Endothelial cell of umbilical vein (primary cell): ENCODE data around the gene MACROD2. TPM values are rescaled to one million over a fixed set of nuclear protein-coding genes. Genes with fewer than 3 reads are reported as not detected.

Experiments used
- BruUV-seq: library from RNA; stranded (reverse); fragments of 400-500 nt; replicated peaks from 2 replicates; lab custom pipeline; 2021; lab: Mats Ljungman, UMichigan
- CTCF ChIA-PET: fragments of 300-600, 350-600 bp; sonication (Branson Sonifier 250); formaldehyde crosslinking; loops from one replicate; lab custom pipeline; 2021; ENCODE audit warnings: antibody characterized with exemption, inconsistent platforms; lab: Charles Lee
- POLR2A ChIA-PET: fragments of 300-600, 350-600 bp; sonication (Branson Sonifier 250); formaldehyde crosslinking; loops from one replicate; lab custom pipeline; 2021; ENCODE audit warnings: antibody characterized with exemption, inconsistent platforms; lab: Charles Lee
- DNase-seq: peaks from one replicate; pipeline ENCODE4 v3.0.0-alpha.2; 2011; ENCODE audit warnings: low read depth, low spot score
- FAIRE-seq: peaks from 2 replicates; lab custom pipeline; 2011; peaks lifted over from hg19 to GRCh38; lab: Jason Lieb, UNC
- H2AFZ ChIP-seq: 2 replicates; pipeline ENCODE4 v1.6.0; 2012; ENCODE audit warnings: low read depth, low read length, control low read depth, inconsistent platforms
- H3K27ac ChIP-seq: 2 replicates; pipeline ENCODE4 v1.5.1; 2011; ENCODE audit warnings: low read depth, mild to moderate bottlenecking, control low read depth, low read length, moderate library complexity; ENCODE audit not compliant: insufficient read depth
- H3K27me3 ChIP-seq, 2 experiments: 2 replicates each; pipeline versions ENCODE4 v1.6.0 to v1.6.1; 2011; ENCODE audit warnings: low read length in 2 of 2, mixed read lengths in 1 of 2; ENCODE audit not compliant: control insufficient read depth in 2 of 2, insufficient read depth in 2 of 2
- H3K36me3 ChIP-seq, 2 experiments: 2 replicates in 1 of 2; 3 replicates in 1 of 2; pipeline ENCODE4 v1.5.1; 2011; ENCODE audit warnings: low read length in 2 of 2, mild to moderate bottlenecking in 1 of 2, moderate library complexity in 1 of 2; ENCODE audit not compliant: control insufficient read depth in 2 of 2, insufficient read depth in 2 of 2; ENCODE audit errors: extremely low read depth in 1 of 2
- H3K4me1 ChIP-seq: 3 replicates; pipeline ENCODE4 v1.5.1; 2011; ENCODE audit warnings: mild to moderate bottlenecking, low read length; ENCODE audit not compliant: control insufficient read depth, insufficient read depth; ENCODE audit errors: extremely low read depth
- H3K4me2 ChIP-seq: 2 replicates; pipeline ENCODE4 v1.6.1; 2011; ENCODE audit warnings: low read length, control low read depth, mixed read lengths; ENCODE audit not compliant: insufficient read depth
- H3K4me3 ChIP-seq, 3 experiments: fragments of 200-600 bp in 1 of 3; sonication (generic), shearing (Covaris generic) in 1 of 3; replicated peaks in 1 of 3; 2 replicates each; pipeline ENCODE4 v1.5.1; 2011 to 2016; ENCODE audit warnings: control low read depth in 3 of 3, low read length in 3 of 3, mild to moderate bottlenecking in 2 of 3, inconsistent platforms in 1 of 3, low read depth in 1 of 3, moderate library complexity in 1 of 3; ENCODE audit not compliant: insufficient read depth in 1 of 3
- H3K79me2 ChIP-seq: 2 replicates; pipeline ENCODE4 v1.6.0; 2012; ENCODE audit warnings: low read length, inconsistent platforms; ENCODE audit not compliant: control insufficient read depth, insufficient read depth
- H3K9ac ChIP-seq: replicated peaks from 2 replicates; pipeline ENCODE3; 2011; ENCODE audit warnings: low read length, control low read depth; ENCODE audit not compliant: insufficient read depth; ENCODE audit errors: extremely low read depth
- H3K9me1 ChIP-seq: replicated peaks from 3 replicates; pipeline ENCODE4 v1.6.0; 2011; ENCODE audit warnings: mild to moderate bottlenecking, low read length; ENCODE audit not compliant: control insufficient read depth, insufficient read depth; ENCODE audit errors: extremely low read depth
- H3K9me3 ChIP-seq: replicated peaks from 2 replicates; pipeline ENCODE4 v1.5.1; 2012; ENCODE audit warnings: low read length, inconsistent platforms; ENCODE audit not compliant: control insufficient read depth, insufficient read depth
- H4K20me1 ChIP-seq: replicated peaks from 2 replicates; pipeline ENCODE3; 2011; ENCODE audit warnings: mild to moderate bottlenecking, low read length; ENCODE audit not compliant: control insufficient read depth, insufficient read depth; ENCODE audit errors: extremely low read depth
- CTCF ChIP-seq, 2 donors: IDR thresholded peaks; 1 replicate in 1 of 2; 2 replicates in 1 of 2; pipeline ENCODE4 v1.5.1; 2011; ENCODE audit warnings: low read length in 2 of 2, mild to moderate bottlenecking in 2 of 2, moderate library complexity in 2 of 2, control low read depth in 1 of 2, inconsistent platforms in 1 of 2, low read depth in 1 of 2; ENCODE audit not compliant: insufficient read depth in 1 of 2; ENCODE audit errors: extremely low read depth in 1 of 2
- EZH2 ChIP-seq: IDR thresholded peaks from 2 replicates; pipeline ENCODE4 v1.6.1; 2012; ENCODE audit warnings: borderline replicate concordance, low read depth, mild to moderate bottlenecking, moderate library complexity, low read length, inconsistent platforms; ENCODE audit not compliant: severe bottlenecking
- FOS ChIP-seq: IDR thresholded peaks from 2 replicates; pipeline ENCODE4 v1.6.1; 2011; ENCODE audit warnings: mild to moderate bottlenecking, low read length, moderate library complexity, borderline replicate concordance; ENCODE audit not compliant: insufficient read depth
- GATA2 ChIP-seq: IDR thresholded peaks from 2 replicates; pipeline ENCODE4 v1.7.0; 2011; ENCODE audit warnings: low read depth, mild to moderate bottlenecking, moderate library complexity, mixed read lengths, low read length; ENCODE audit not compliant: insufficient read length, insufficient read depth
- JUN ChIP-seq: IDR thresholded peaks from 2 replicates; pipeline ENCODE4 v1.6.1; 2011; ENCODE audit warnings: borderline replicate concordance, low read depth; ENCODE audit not compliant: insufficient read length, insufficient read depth
- MAX ChIP-seq: IDR thresholded peaks from 2 replicates; pipeline ENCODE4 v1.6.1; 2011; ENCODE audit not compliant: insufficient read depth, insufficient read length
- MYC ChIP-seq: IDR thresholded peaks from one replicate; pipeline ENCODE4 v1.6.1; 2011; ENCODE audit warnings: mild to moderate bottlenecking, low read depth, low read length
- POLR2A ChIP-seq: IDR thresholded peaks from 2 replicates; pipeline ENCODE4 v1.6.1; 2012; ENCODE audit warnings: low read depth, mild to moderate bottlenecking, control low read depth, low read length
- POLR2AphosphoS5 ChIP-seq: IDR thresholded peaks from 2 replicates; pipeline ENCODE4 v1.6.1; 2012; ENCODE audit warnings: low read depth, mild to moderate bottlenecking, control low read depth, low read length, moderate library complexity; ENCODE audit not compliant: insufficient read depth
- dilution Hi-C: fragments of 300-500 bp; cut with MboI; formaldehyde crosslinking; loops from one replicate; pipeline ENCODE4 v1.15.0; 2019; ENCODE audit warnings: low sequenced_read_pairs; ENCODE audit not compliant: extremely low pct_ligation_motif_present
- intact Hi-C: fragments of 100-400 bp; cut with micrococcal nuclease; formaldehyde crosslinking; loops from one replicate; pipeline ENCODE4 v1.10.0; 2022
- polyA plus RNA-seq, 4 experiments: library from polyadenylated mRNA; depleted of rRNA in 3 of 4; stranded (reverse) in 3 of 4; unstranded in 1 of 4; fragments of >200 nt; gene quantifications; 2 replicates each; pipeline versions ENCODE4 v1.2.1 to v1.2.3, GENCODE V29; 2011 to 2012; ENCODE audit warnings: missing spikeins in 1 of 4
- total RNA-seq: library from RNA; stranded (reverse); gene quantifications from 2 replicates; pipeline ENCODE4 v1.2.3, GENCODE V29; 2021

MACROD2 gene
- total and polyA plus RNA-seq, 2 donors (not counting 3 experiments of a cell fraction or from before 2014, with no cell fraction given): 0.11 to 0.73 TPM

GRCh38 chr20:15119852-15120487 lies 1124.7 kb downstream of the MACROD2 start:
- H3K9me1 ChIP-seq: no peaks in the 10 kb centered on the region
- no TSS peak for BruUV-seq
- H4K20me1 ChIP-seq: no peaks in the 10 kb centered on the region
- H3K9me3 ChIP-seq: no peaks in the 10 kb centered on the region
- DNase-seq (no peak), FAIRE-seq (no peak)
- no peaks in the 10 kb centered on the region for H3K4me1 ChIP-seq
- dilution Hi-C loops: no loop called here
- no peaks in the 10 kb centered on the region for H3K36me3 ChIP-seq
- no peak overlapping the region for H3K4me2 ChIP-seq
- H3K79me2 ChIP-seq: no peaks in the 10 kb centered on the region
- intact Hi-C loops: no loop called here
- CTCF ChIA-PET: no interaction called here
- no peak overlapping the region for H3K27ac ChIP-seq
- H3K27me3 ChIP-seq: no peaks in the 10 kb centered on the region
- POLR2A ChIA-PET: no interaction called here
- TF ChIP-seq JUN (no peak), EZH2 (no peak), CTCF (IDR thresholded peaks at IDR 0.05; ENCODE audit: extremely low read depth in 1 of 2, insufficient read depth in 1 of 2, low read depth in 1 of 2, low read length in 2 of 2) (no peak), GATA2 (no peak), POLR2AphosphoS5 (no peak), POLR2A (no peak), MYC (no peak), MAX (no peak), FOS (no peak)
- no peak overlapping the region for H2AFZ ChIP-seq
- no peak overlapping the region for H3K4me3 ChIP-seq
- H3K9ac ChIP-seq: no peak overlapping the region
